Mucosa of stomach (tissue), 1 donor: ENCODE data around the gene ABCF1.
"Not testable (repeated sequence)": the region's sequence is repeated elsewhere in the genome, so short reads cannot be mapped to it uniquely, and the experiment has no call there.

Experiments
- H3K27me3 ChIP-seq: one replicate; pipeline ENCODE4 v1.7.0; 2013; ENCODE audit warnings: mild to moderate bottlenecking, low read length; ENCODE audit not compliant: control insufficient read depth, insufficient read depth
- H3K36me3 ChIP-seq: one replicate; pipeline ENCODE4 v1.7.0; 2013; ENCODE audit warnings: low read length; ENCODE audit not compliant: control insufficient read depth, insufficient read depth
- H3K4me1 ChIP-seq: one replicate; pipeline ENCODE4 v1.7.0; 2013; ENCODE audit warnings: mild to moderate bottlenecking, low read length; ENCODE audit not compliant: control insufficient read depth, insufficient read depth
- H3K4me3 ChIP-seq: one replicate; pipeline ENCODE4 v1.7.0; 2013; ENCODE audit warnings: low read length
- H3K9ac ChIP-seq: one replicate; pipeline ENCODE4 v1.7.0; 2013; ENCODE audit warnings: mild to moderate bottlenecking, low read length, moderate library complexity
- H3K9me3 ChIP-seq: one replicate; pipeline ENCODE4 v1.7.0; 2013; ENCODE audit warnings: mild to moderate bottlenecking, low read length, moderate library complexity; ENCODE audit not compliant: control insufficient read depth
- donor health status: Pancreatic carcinoma.

The ABCF1 gene

DNA sequence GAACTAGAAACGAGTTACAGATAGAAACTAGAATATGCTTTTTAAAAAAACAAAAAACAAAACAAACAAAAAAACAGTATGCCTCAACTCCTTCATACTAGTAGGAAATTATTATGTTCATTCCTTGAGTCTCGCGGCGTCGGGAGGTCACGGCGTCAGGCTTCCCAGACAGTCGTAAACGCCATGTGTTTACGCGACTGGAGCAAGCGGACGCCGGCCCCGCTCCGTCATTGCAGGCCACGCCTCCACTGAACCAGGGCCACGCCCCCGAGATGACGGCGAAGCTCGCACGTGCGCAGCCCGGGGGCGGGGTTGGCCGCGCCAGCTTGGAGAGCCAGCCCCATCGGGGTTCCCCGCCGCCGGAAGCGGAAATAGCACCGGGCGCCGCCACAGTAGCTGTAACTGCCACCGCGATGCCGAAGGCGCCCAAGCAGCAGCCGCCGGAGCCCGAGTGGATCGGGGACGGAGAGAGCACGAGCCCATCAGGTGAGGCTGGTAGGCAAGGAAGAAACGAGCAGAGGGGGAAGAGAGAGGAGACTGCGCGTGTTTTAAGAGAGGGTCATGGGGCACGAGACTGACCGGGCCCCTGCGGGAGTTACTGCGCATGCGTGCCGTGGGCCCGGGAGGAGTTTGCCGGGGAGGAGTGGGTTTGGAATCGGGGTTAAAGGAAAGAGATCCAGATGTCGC is at the start of gene ABCF1:
ABCF1 (plus strand) TSS at position 368 of the 687 bp plus-strand sequence; CDS start at position 414, 46 bp downstream.
- Histone ChIP-seq H3K9me3 (no peaks in the 10 kb centered on the region), H3K4me3 (peak within 1 kb of the TSS; percentile 68), H3K9ac (peak within 1 kb of the TSS; percentile 86), H3K27me3 (no peaks in the 10 kb centered on the region), H3K4me1 (peaks cover 30% of the 10 kb centered on the region), H3K36me3 (no peaks in the 10 kb centered on the region)

DNA sequence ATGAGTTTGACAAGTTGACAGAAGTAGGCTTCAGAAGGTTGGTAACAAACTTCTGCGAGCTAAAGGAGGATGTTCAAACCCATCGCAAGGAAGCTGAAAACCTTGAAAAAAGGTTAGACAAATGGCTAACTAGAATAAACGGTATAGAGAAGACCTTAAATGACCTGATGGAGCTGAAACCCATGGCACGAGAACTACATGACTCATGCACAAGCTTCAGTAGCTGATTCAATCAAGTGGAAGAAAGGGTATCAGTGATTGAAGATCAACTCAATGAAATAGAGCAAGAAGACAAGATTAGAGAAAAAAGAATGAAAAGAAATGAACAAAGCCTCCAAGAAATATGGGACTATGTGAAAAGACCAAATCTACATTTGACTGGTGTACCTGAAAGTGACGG is 49.3 kb upstream of the ABCF1 start:
- H3K36me3 ChIP-seq, H3K9me3 ChIP-seq, H3K4me1 ChIP-seq, H3K4me3 ChIP-seq, H3K9ac ChIP-seq, H3K27me3 ChIP-seq: not testable (repeated sequence)

DNA sequence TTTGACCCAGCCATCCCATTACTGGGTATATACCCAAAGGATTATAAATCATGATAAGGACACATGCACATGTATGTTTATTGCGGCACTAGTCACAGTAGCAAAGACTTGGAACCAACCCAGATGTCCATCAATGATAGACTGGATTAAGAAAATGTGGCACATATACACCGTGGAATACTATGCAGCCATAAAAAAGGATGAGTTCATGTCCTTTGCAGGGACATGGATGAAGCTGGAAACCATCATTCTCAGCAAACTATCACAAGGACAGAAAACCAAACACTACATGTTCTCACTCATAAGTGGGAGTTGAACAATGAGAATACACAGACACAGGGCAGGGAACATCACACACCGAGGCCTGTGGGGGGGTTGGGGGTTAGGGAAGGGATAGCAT is 44.8 kb upstream of the ABCF1 start:
- peaks cover 11% of the 10 kb centered on the region for H3K4me1 ChIP-seq
- not testable (repeated sequence) for H3K27me3 ChIP-seq, H3K4me3 ChIP-seq, H3K9me3 ChIP-seq, H3K36me3 ChIP-seq, H3K9ac ChIP-seq

DNA sequence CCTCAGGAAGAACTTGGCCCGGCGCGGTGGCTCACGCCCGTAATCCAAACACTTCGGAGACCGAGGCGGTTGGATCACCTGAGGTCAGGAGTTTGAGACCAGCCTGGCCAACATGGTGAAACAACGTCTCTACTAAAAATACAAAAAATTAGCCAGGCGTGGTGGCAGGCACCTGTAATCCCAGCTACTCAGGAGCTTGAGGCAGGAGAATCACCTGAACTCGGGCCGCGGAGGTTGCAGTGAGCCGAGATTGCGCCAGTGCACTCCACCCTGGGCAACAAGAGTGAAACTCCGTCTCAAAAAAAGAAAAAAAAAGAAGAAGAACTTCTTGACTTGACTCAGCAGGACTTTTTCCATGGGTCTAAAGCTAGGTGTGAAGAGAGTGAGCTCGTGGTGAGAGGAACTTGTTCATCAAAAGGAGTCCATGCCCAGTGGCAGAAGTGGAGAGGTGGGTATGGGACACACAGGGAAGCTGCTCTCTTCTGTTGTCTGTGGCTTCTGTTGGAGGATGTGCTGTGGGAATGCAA is 41.8 kb upstream of the ABCF1 start:
- not testable (repeated sequence) for H3K4me3 ChIP-seq, H3K9ac ChIP-seq, H3K36me3 ChIP-seq, H3K27me3 ChIP-seq, H3K9me3 ChIP-seq
- peaks cover 19% of the 10 kb centered on the region for H3K4me1 ChIP-seq

DNA sequence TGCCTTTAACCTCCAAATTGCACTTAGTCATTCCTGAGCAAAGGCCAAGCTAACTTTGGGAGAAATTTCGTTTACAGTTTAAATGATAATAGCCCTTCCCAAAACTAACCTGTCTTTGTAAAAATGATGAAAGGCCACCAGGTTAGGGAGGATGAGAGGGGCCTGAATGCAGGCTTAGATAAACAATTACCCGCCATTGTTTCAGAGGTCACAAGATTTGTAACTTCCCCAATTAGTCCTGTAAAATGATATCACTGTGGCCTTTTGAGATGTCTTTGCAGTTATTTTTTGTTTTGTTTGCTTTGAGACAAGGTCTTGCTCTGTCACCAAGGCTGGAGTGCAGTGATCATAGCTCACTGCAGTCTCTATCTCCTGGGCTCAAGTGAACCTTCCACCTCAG is 41.2 kb upstream of the ABCF1 start:
- H3K4me3 ChIP-seq = no peak overlapping the region
- no peaks in the 10 kb centered on the region for H3K9me3 ChIP-seq
- H3K9ac ChIP-seq = no peak overlapping the region
- H3K36me3 ChIP-seq = no peaks in the 10 kb centered on the region
- H3K4me1 ChIP-seq = peaks cover 19% of the 10 kb centered on the region
- H3K27me3 ChIP-seq = no peaks in the 10 kb centered on the region

DNA sequence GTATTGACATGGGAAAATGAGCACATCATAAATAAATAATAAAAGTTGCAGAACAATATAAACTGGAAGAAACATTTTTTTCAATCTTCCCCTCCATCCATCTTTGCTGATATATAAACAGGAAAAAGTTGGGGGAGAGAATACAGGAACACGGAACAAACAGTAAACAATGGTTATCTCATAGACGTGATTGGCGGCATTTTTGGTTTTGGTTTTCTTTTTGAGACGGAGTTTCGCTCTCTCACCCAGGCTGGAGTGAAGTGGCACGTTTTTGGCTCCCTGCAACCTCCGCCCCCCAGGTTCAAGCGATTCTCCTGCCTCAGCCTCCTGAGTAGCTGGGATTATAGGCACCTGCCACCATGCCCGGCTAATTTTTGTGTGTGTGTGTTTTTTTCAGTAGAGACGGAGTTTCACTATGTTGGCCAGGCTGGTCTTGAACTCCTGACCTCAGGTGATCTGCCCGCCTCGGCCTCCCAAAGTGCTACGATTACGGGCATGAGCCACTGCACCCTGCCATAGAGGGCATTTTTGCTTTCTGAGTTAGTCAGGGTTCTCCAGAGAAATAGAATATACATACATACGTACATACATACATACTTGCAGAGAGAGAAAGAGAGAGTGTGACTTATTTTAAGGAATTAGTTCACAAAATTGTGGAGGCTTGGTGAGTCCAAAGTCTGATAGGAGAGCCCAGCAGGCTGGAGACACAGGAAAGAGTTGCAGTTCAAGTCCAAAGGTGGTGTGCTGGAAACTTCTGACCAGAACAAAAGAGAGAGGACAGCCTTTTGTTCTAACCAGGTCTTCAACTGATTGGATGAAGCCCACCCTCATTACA is 37.6 kb upstream of the ABCF1 start:
- H3K27me3 ChIP-seq = no peaks in the 10 kb centered on the region
- H3K9me3 ChIP-seq = no peaks in the 10 kb centered on the region
- H3K9ac ChIP-seq = no peak overlapping the region
- no peaks in the 10 kb centered on the region for H3K36me3 ChIP-seq
- H3K4me1 ChIP-seq = peaks cover 13% of the 10 kb centered on the region
- no peak overlapping the region for H3K4me3 ChIP-seq

DNA sequence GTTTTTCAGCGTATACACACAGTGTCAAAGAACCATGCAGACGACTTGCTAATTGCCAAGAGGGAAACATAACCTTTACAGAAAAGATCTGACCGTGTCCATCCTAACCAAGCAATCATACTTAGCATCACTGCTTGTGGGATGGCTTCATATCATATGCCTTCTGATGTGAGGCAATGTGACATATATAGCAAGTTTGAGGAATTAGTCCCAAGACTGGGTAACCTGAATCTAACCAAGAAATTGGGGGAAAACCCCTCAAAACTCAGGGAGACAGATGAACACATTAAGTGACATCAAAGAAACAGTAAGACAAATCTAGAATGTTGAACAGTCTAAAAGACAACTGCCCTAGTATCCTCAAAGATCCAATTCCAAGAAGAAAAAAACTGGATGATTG is 33.3 kb upstream of the ABCF1 start:
- Histone ChIP-seq H3K36me3 (no peaks in the 10 kb centered on the region), H3K9ac (no peak overlapping the region), H3K4me3 (no peak overlapping the region), H3K9me3 (no peaks in the 10 kb centered on the region), H3K4me1 (peaks cover 14% of the 10 kb centered on the region), H3K27me3 (no peaks in the 10 kb centered on the region)

DNA sequence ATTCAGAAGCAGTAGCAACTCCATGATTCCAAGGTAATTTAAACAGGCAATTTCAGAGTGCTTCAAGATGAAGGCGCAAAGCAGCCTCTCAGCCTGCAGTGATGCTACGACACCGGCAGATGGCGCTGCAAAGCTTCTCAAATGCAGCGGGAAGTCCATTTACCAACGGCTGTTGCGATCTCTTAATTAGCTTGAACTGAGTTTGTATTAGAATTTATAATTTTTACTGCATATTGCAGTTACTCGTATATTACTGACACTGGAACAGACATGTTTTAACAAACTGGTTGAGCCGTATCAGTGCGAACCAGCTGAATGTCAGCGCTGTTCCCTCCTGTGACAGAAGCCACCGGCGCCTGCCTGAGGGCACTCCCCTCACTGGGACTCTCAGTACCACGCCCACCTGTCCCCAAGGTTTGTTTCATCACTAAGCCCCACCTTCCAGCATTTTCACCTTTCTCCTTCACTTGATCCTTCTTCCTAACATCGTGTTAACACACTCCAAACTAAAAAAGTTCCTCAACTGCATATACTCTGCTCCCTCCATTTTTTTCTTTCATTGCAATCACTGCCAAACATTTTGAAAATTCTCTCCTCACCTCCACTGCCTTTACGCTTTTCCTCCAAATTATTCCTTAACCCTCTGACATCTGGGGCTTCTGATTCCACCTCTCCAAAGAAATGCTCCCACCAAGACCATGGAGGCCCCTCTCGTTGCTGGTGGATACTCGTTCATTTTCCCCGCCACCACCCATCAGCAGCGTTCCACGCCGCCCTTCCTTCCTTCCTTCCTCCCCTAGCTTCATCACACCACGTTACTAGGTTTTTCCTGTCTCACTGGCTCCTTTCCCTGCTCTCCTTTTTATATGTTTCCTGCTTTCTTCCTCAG is 29.5 kb upstream of the ABCF1 start:
- Histone ChIP-seq H3K4me3 (no peak overlapping the region), H3K9me3 (no peaks in the 10 kb centered on the region), H3K4me1 (peaks cover 6% of the 10 kb centered on the region), H3K9ac (peak overlapping the region; percentile 15), H3K27me3 (no peaks in the 10 kb centered on the region), H3K36me3 (no peaks in the 10 kb centered on the region)

DNA sequence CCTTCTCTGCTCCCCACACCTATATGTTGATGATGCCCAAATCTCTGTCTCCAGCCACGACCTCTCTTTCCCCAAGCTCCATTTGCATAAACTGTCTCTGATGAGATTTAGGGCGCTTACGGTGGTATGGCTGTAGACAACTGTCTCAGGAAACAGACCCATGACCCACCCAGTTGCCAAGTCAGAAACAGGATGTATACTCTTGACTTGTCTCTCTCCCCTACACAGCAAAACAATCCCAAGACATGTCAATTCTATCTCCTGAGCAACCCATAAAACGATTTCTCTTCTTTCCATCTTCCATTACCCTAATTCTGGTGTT is 28.9 kb upstream of the ABCF1 start:
- no peak overlapping the region for H3K9ac ChIP-seq
- H3K4me3 ChIP-seq = no peak overlapping the region
- no peaks in the 10 kb centered on the region for H3K9me3 ChIP-seq
- H3K4me1 ChIP-seq = peaks cover 6% of the 10 kb centered on the region
- no peaks in the 10 kb centered on the region for H3K36me3 ChIP-seq
- no peaks in the 10 kb centered on the region for H3K27me3 ChIP-seq

DNA sequence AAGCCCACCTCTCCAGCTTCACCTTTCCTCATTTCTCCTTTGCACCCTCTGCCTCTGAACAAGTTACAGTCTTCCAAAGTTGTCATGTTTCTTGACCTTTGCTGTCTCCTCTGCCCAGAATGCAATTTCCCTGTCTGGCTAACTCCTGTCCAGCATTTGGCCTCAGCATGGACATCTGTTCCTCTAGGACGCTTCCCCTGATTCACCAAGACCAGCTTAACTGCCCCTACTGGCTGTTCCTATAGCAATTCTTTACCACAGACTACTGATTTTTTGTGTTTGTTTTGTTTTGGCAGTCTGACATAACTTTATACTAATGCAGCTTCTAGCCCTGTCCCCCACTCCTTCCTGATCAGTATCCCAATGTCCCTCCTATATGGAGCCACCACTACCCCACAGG is 28.3 kb upstream of the ABCF1 start:
- Histone ChIP-seq H3K4me1 (peaks cover 6% of the 10 kb centered on the region), H3K27me3 (no peaks in the 10 kb centered on the region), H3K36me3 (no peaks in the 10 kb centered on the region), H3K4me3 (no peak overlapping the region), H3K9me3 (no peaks in the 10 kb centered on the region), H3K9ac (no peak overlapping the region)

DNA sequence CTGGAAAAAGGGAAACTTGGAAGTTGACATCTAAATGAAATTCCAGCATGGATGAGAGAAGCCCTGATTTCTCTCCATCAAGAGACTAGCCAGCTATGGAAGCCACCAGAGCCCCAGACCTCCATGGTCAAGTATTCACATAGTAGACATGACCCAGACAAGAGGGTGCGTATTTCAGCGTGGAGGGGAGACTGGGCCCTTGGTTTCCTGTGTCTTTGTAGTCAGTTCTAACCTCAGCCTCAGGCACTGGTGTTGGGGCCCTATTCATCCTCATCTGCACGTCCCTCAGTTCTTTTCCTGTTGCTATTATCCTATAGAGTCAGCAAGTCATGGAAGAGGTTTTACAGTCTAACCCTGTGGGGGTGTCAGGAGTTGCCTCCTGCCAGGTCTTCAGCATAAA is 27.4 kb upstream of the ABCF1 start:
- Histone ChIP-seq H3K4me1 (peaks cover 6% of the 10 kb centered on the region), H3K9ac (no peak overlapping the region), H3K4me3 (no peak overlapping the region), H3K9me3 (no peaks in the 10 kb centered on the region), H3K36me3 (no peaks in the 10 kb centered on the region), H3K27me3 (no peaks in the 10 kb centered on the region)
